Loucy (cell line): ENCODE data around the gene ABCG1.

Experiments used
- CTCF ChIP-seq: fragments of 200-600 bp; sonication (generic); conservative IDR thresholded peaks from 2 replicates; pipeline ENCODE4 v1.5.1; 2014; ENCODE audit warnings: mild to moderate bottlenecking, antibody characterized with exemption, low read length
- EZH2phosphoT487 ChIP-seq: fragments of 200-600 bp; IDR thresholded peaks from 2 replicates; pipeline ENCODE4 v1.6.1; 2018; ENCODE audit warnings: antibody characterized with exemption, mild to moderate bottlenecking, moderate library complexity, borderline replicate concordance

GRCh38 chr21:42262831-42263231 is 43.9 kb downstream of the ABCG1 start:
- no peak for TF ChIP-seq CTCF
- no peak for TF ChIP-seq EZH2phosphoT487
